Coronary artery (tissue), 2 donors: ENCODE measurements around the gene NLRP3.

Experiments
- DNase-seq: peaks from one replicate; pipeline ENCODE4 v3.0.0-alpha.2; 2017; ENCODE audit warnings: low spot score
- H3K27ac ChIP-seq, 2 donors: fragments of 200-600 bp; sonication (generic); one replicate each; pipeline ENCODE4 v1.5.1; 2016 to 2019
- H3K4me3 ChIP-seq: fragments of 200-600 bp; sonication (generic); 2 replicates; pipeline ENCODE4 v1.5.1; 2016; ENCODE audit warnings: mild to moderate bottlenecking, moderate library complexity
- CTCF ChIP-seq: fragments of 200-600 bp; sonication (generic); IDR thresholded peaks from one replicate; pipeline ENCODE4 v1.5.1; 2019; ENCODE audit warnings: antibody characterized with exemption

Gene NLRP3

GRCh38 chr1:247431643-247432042 lies 15.7 kb downstream of the NLRP3 start:
- Histone ChIP-seq H3K4me3 (no peak overlapping the region), H3K27ac (no peak overlapping the region)
- peak; percentile 21 for DNase-seq
- no peak for TF ChIP-seq CTCF

- DNase-seq, result peak; percentile 59
- Histone ChIP-seq H3K4me3 (no peak overlapping the region), H3K27ac (no peak overlapping the region)
- no peak for TF ChIP-seq CTCF
Observed at GRCh38 chr1:247434005-247434404, 18.0 kb downstream of the NLRP3 start.

GRCh38 chr1:247435030-247435758 lies 19.2 kb downstream of the NLRP3 start:
- TF ChIP-seq CTCF, result no peak
- Histone ChIP-seq H3K4me3 (no peak overlapping the region), H3K27ac (no peak overlapping the region)
- no peak for DNase-seq

- DNase-seq, result peak; percentile 45
- Histone ChIP-seq H3K4me3 (no peak overlapping the region), H3K27ac (no peak overlapping the region)
- no peak for TF ChIP-seq CTCF
Observed at GRCh38 chr1:247435759-247436147, 19.8 kb downstream of the NLRP3 start.

- H3K27ac ChIP-seq, result no peak overlapping the region
- no peak overlapping the region for H3K4me3 ChIP-seq
- no peak for TF ChIP-seq CTCF
- DNase-seq, result peak; percentile 22
Observed at GRCh38 chr1:247437551-247438505, 21.9 kb downstream of the NLRP3 start.

- no peak for TF ChIP-seq CTCF
- DNase-seq, result peak; percentile 22
- H3K4me3 ChIP-seq, result no peak overlapping the region
- no peak overlapping the region for H3K27ac ChIP-seq
Observed at GRCh38 chr1:247440001-247440620, 24.1 kb downstream of the NLRP3 start.
